GM23248 (cell line): ENCODE results near the gene C12orf56. TPM values are rescaled to one million over a fixed set of nuclear protein-coding genes. Genes with fewer than 3 reads are reported as not detected.

Experiments used
- DNase-seq: peaks from one replicate; pipeline ENCODE4 v3.0.0-alpha.2; 2015
- H2AFZ ChIP-seq: fragments of 200-600 bp; sonication (generic); 2 replicates; pipeline ENCODE4 v1.6.1; 2016; ENCODE audit warnings: antibody characterized with exemption
- H3F3A ChIP-seq: fragments of 200-600 bp; sonication (generic); 2 replicates; pipeline ENCODE4 v1.6.1; 2016; ENCODE audit warnings: mild to moderate bottlenecking, antibody characterized with exemption, mixed run types; ENCODE audit not compliant: insufficient read depth
- H3K27ac ChIP-seq: fragments of 200-600 bp; sonication (generic); 2 replicates; pipeline ENCODE4 v1.5.1; 2016; ENCODE audit warnings: mild to moderate bottlenecking
- H3K27me3 ChIP-seq: fragments of 200-600 bp; sonication (generic); replicated peaks from 2 replicates; pipeline ENCODE4 v1.6.1; 2016; ENCODE audit warnings: mild to moderate bottlenecking; ENCODE audit not compliant: insufficient read depth
- H3K36me3 ChIP-seq: fragments of 200-600 bp; sonication (generic); 2 replicates; pipeline ENCODE4 v1.6.1; 2016; ENCODE audit warnings: low read depth, mild to moderate bottlenecking
- H3K4me1 ChIP-seq: fragments of 200-600 bp; sonication (generic); 2 replicates; pipeline ENCODE4 v1.6.1; 2016; ENCODE audit warnings: mild to moderate bottlenecking; ENCODE audit not compliant: insufficient read depth
- H3K4me2 ChIP-seq: fragments of 200-600 bp; sonication (generic); one replicate; pipeline ENCODE4 v1.6.1; 2016; ENCODE audit warnings: mild to moderate bottlenecking; ENCODE audit not compliant: unreplicated experiment
- H3K4me3 ChIP-seq: fragments of 200-600 bp; sonication (generic); 2 replicates; pipeline ENCODE4 v1.5.1; 2016; ENCODE audit warnings: mild to moderate bottlenecking
- H3K79me2 ChIP-seq: fragments of 200-600 bp; sonication (generic); 2 replicates; pipeline ENCODE4 v1.6.1; 2016; ENCODE audit warnings: mild to moderate bottlenecking; ENCODE audit not compliant: insufficient read depth
- H3K9ac ChIP-seq: fragments of 200-600 bp; sonication (generic); 2 replicates; pipeline ENCODE4 v1.6.1; 2016; ENCODE audit warnings: mild to moderate bottlenecking
- H3K9me2 ChIP-seq: fragments of 200-600 bp; sonication (generic); 2 replicates; pipeline ENCODE4 v1.6.1; 2016; ENCODE audit warnings: mixed run types, mild to moderate bottlenecking, moderate library complexity; ENCODE audit not compliant: insufficient read depth
- H3K9me3 ChIP-seq: fragments of 200-600 bp; sonication (generic); one replicate; pipeline ENCODE4 v1.6.1; 2017; ENCODE audit warnings: low read depth
- H4K20me1 ChIP-seq: fragments of 200-600 bp; sonication (generic); 2 replicates; pipeline ENCODE4 v1.6.0; 2016; ENCODE audit not compliant: insufficient read depth
- EZH2 ChIP-seq: fragments of 200-600 bp; sonication (generic); IDR thresholded peaks from 2 replicates; pipeline ENCODE4 v1.6.1; 2018; ENCODE audit warnings: antibody characterized with exemption, mild to moderate bottlenecking; ENCODE audit not compliant: insufficient read depth, poor library complexity, severe bottlenecking
- EZH2phosphoT487 ChIP-seq: fragments of 200-600 bp; sonication (generic); IDR thresholded peaks from 2 replicates; pipeline ENCODE4 v1.6.1; 2018; ENCODE audit warnings: antibody characterized with exemption, moderate library complexity, mild to moderate bottlenecking, low read depth; ENCODE audit not compliant: insufficient read depth
- WGBS, 2 experiments: methylation state at CpG; one replicate each; pipeline ENCODE4 v1.1.6; 2015 to 2017; ENCODE audit warnings: low lambda C conversion rate in 2 of 2, low coverage in 1 of 2; ENCODE audit errors: missing lambda C conversion rate in 2 of 2; 5-methylcytosine and 5-hydroxymethylcytosine counted together
- in situ Hi-C: fragments of 300-500 bp; cut with MboI; formaldehyde crosslinking; loops from 2 replicates; pipeline ENCODE4 v1.15.0; 2020
- polyA plus RNA-seq: library from polyadenylated mRNA; unstranded; fragments of >200 nt; fragmentation: Nextera tagmentation; extraction: Ambion mirVana; gene quantifications from 2 replicates; pipeline ENCODE4 v1.2.1, GENCODE V29; 2016
- total RNA-seq: library from RNA; depleted of rRNA; stranded (reverse); fragments of >200 nt; shearing (Covaris generic); gene quantifications from 2 replicates; pipeline ENCODE4 v1.2.3, GENCODE V29; 2014

The C12orf56 gene
- total and polyA plus RNA-seq, 2 experiments from 2014 or later: 0.43 to 0.90 TPM

GRCh38 chr12:64413884-64414283 is 23.3 kb upstream of the C12orf56 start:
- H3K9me2 ChIP-seq: no peaks in the 10 kb centered on the region
- H3F3A ChIP-seq: peaks cover 27% of the 10 kb centered on the region; the same call in 1 of the 2 replicates
- no peak overlapping the region for H3K4me2 ChIP-seq
- H3K27ac ChIP-seq: no peak overlapping the region
- H2AFZ ChIP-seq: no peak overlapping the region
- no peak overlapping the region for H3K9ac ChIP-seq
- no peaks in the 10 kb centered on the region for H3K27me3 ChIP-seq
- H3K79me2 ChIP-seq: peaks cover 100% of the 10 kb centered on the region
- no peak for TF ChIP-seq EZH2phosphoT487
- no peak for TF ChIP-seq EZH2
- in situ Hi-C loops: no loop called here
- H3K9me3 ChIP-seq: no peaks in the 10 kb centered on the region
- DNase-seq: no peak
- H3K4me3 ChIP-seq: no peak overlapping the region
- peaks cover 16% of the 10 kb centered on the region for H3K4me1 ChIP-seq
- peaks cover 13% of the 10 kb centered on the region; the same call in 1 of the 2 replicates for H4K20me1 ChIP-seq
- peaks cover 89% of the 10 kb centered on the region for H3K36me3 ChIP-seq
- WGBS, 2 experiments: 80 to 83% methylated on average over 2 of the region's 2 CpGs

DNA sequence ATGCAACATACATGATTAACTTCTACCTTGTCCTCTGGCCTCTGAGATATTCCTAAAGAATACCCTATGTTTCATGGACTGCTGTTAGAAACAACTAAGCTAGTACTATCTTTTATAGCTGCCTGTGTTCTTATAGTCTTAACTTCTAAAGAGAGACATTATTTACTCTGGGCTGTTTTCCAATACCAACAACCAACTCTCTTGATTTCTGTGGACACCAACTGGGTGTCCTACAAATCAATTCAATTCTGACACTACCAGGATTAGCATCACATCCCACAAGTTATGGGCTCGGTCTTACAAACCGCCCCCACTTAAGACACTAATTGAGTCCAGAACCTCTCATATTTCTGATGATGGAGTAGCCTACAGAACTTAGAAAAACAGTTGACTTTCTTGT is 21.9 kb upstream of the C12orf56 start:
- Histone ChIP-seq H3K4me1 (peaks cover 26% of the 10 kb centered on the region), H3K4me2 (no peak overlapping the region), H3K27ac (no peak overlapping the region), H4K20me1 (peaks cover 13% of the 10 kb centered on the region; the same call in 1 of the 2 replicates), H3K79me2 (peaks cover 100% of the 10 kb centered on the region), H3K9me3 (no peaks in the 10 kb centered on the region), H3F3A (peaks cover 31% of the 10 kb centered on the region; the same call in 1 of the 2 replicates), H3K9ac (no peak overlapping the region), H3K9me2 (no peaks in the 10 kb centered on the region), H3K4me3 (no peak overlapping the region), H2AFZ (no peak overlapping the region), H3K27me3 (no peaks in the 10 kb centered on the region), H3K36me3 (peaks cover 74% of the 10 kb centered on the region)
- DNase-seq: no peak
- TF ChIP-seq EZH2 (no peak), EZH2phosphoT487 (no peak)
- 50 to 53% methylated on average over 2 of the region's 2 CpGs for WGBS, 2 experiments
- in situ Hi-C loops: no loop called here

DNA sequence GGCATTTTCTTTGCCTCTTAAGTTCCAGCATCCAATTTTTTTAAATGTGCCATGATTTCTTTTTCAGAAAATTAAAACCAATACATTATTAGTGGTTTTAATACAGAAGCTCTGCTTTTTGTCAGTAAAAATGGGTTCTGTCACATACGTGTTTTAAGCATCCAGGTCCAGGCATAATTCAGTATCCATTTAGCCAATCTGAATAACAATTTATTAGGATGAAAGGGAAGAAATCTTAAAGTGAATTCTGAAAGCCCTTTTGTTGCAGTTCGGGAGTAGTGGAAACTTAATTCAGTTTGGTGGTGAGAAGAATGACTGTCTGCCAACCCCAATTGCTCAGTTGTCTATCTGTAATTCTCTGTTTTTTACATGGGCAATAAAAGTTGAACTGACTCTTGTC is 20.9 kb upstream of the C12orf56 start:
- no peak for DNase-seq
- 94 to 96% methylated on average over 2 of the region's 2 CpGs for WGBS, 2 experiments
- H3K9ac ChIP-seq: no peak overlapping the region
- H2AFZ ChIP-seq: no peak overlapping the region
- peaks cover 36% of the 10 kb centered on the region for H3K4me1 ChIP-seq
- no peak overlapping the region for H3K4me3 ChIP-seq
- H3K9me2 ChIP-seq: no peaks in the 10 kb centered on the region
- peaks cover 64% of the 10 kb centered on the region for H3K36me3 ChIP-seq
- H3K9me3 ChIP-seq: no peaks in the 10 kb centered on the region
- peaks cover 13% of the 10 kb centered on the region; the same call in 1 of the 2 replicates for H4K20me1 ChIP-seq
- H3K79me2 ChIP-seq: peaks cover 100% of the 10 kb centered on the region
- peaks cover 36% of the 10 kb centered on the region for H3F3A ChIP-seq
- no peak overlapping the region for H3K27ac ChIP-seq
- H3K27me3 ChIP-seq: no peaks in the 10 kb centered on the region
- in situ Hi-C loops: no loop called here
- H3K4me2 ChIP-seq: no peak overlapping the region
- no peak for TF ChIP-seq EZH2
- no peak for TF ChIP-seq EZH2phosphoT487

DNA sequence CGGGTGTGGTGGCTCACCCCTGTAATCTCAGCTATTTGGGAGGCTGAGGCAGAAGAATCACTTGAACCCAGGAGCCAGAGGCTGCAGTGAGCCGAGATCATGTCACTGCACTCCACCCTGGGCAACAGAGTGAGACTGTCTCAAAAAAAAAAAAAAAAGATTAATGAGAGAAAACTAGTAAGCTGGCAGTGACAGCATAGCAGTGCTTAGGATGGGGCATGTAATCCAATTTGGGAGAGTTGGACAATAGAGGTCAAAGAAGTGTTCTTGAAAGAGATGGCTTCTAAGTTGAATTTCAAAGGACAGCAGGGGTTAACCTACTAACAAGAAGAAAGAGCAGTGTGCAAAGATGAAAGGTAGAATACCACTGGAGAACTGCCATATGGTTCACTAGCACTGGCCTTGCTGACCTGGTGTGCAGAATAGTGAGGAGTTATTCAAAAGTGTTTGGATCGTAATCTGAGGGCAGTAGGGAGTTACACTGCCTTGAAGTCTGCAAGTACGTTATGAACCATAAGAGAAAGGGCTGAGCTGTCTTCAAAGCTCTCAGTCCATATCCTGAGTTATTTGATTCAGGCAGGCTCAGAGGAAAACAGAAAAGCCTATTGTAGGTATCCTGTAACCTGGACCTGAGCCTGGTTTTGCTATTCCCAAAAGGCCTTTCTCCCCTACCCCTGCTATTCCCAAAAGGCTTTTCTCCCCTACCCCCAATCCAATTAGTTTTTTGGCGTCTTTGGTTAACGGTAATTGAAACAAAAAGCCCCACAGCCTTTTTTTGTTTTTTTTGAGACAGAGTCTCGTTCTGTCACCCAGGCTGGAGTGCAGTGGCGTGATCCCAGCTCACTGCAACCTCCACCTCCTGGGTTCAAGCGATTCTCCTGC is 17.0 kb upstream of the C12orf56 start:
- Histone ChIP-seq H3K27ac (0 out of 2 replicates have a peak overlapping the region, but pooled peaks have one; percentile 0), H3F3A (peaks cover 47% of the 10 kb centered on the region), H3K79me2 (peaks cover 77% of the 10 kb centered on the region), H3K9me2 (no peaks in the 10 kb centered on the region), H3K9ac (no peak overlapping the region), H3K4me1 (peaks cover 39% of the 10 kb centered on the region), H2AFZ (no peak overlapping the region), H3K27me3 (no peaks in the 10 kb centered on the region), H3K4me2 (peak overlapping the region; percentile 79), H3K36me3 (peaks cover 29% of the 10 kb centered on the region), H3K4me3 (0 out of 2 replicates have a peak overlapping the region, but pooled peaks have one; percentile 95), H4K20me1 (peaks cover 3% of the 10 kb centered on the region; the same call in 1 of the 2 replicates), H3K9me3 (no peaks in the 10 kb centered on the region)
- DNase-seq: no peak
- TF ChIP-seq EZH2phosphoT487 (no peak), EZH2 (no peak)
- WGBS, 2 experiments: 89 to 93% methylated on average over 9 of the region's 9 CpGs
- in situ Hi-C loops: no loop called here
